HG03378 (cell line): ENCODE results near the gene ARHGAP15.

Experiments used
- ATAC-seq: cut with Tn5 transposase; IDR thresholded peaks from one replicate; pipeline ENCODE4 v1.9.1; 2021; ENCODE audit warnings: mild to moderate bottlenecking, moderate library complexity; ENCODE audit not compliant: unreplicated experiment

Gene ARHGAP15

DNA sequence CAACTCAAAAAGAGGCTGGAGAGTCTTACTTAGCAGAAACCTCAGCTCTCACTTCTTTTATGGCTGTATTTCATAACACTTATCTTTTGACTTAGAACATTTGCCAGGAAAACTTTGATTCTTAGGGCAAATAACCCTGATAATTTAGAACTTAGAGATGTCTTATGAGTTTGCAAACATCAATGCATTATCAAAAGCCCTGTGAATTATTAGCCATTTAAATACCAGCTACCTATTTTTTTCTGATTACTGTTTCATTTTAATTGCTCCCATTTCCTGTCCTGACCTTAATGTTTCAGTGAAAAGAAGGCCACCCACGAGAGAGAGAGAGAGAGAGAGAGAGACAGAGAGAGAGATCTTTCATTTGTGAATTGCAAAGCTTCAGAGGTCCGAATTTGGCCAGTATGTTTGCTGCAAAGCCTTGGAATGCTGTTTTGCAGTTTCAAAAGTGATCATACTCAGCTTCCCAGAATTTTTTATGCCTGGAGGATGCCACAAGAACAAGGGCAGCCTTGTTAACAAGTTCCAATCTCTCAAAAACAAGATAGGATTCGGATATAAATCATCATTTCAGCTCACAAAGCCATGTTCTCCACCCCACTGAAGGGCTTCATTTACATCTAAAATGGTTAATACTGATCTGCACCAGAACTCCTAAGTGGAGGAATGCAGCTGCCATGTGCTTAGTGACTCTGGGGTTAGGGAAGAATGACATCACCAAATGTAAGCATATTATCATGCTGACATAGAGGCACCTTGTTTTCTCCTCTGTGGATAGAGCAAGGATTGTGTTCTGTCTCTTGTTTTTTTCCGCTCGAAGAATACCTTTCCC is 478.2 kb downstream of the ARHGAP15 start:
- no peak for ATAC-seq

DNA sequence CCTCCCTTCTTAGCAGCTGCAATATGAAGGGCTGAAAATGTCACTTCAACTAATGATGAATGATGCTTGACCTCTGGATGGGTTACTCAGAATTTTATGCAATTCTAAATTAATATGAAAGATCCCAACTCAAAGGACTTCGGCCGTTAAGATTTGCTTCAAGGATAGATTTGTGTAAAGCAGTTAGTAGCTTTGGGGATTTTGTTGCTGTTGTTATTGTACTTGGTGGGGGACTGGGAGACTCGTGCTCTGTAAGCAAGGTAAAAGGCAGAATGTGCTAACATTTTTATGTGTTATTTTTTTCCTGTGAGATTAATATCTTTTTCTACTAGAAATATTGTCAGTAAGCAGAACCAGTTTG is 478.8 kb downstream of the ARHGAP15 start:
- ATAC-seq = no peak

DNA sequence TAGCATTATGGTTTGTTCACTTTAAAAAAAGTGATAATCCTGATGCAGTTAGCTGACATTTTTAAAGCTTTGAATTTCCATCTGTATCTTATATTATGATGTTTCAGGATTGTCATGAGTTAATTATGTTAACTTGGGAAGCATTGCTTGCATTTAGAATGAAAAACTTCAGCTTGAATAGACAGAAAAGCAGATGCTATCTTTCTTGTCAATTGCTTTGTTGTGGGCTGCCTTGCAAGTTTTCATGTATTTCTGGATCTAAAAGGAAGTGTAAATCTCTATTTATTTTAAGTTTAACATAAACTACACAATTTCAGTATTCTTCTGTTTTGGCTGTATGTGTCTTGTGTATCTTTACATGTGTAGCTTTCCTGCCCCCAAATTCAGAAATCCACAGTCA is 479.5 kb downstream of the ARHGAP15 start:
- no peak for ATAC-seq

DNA sequence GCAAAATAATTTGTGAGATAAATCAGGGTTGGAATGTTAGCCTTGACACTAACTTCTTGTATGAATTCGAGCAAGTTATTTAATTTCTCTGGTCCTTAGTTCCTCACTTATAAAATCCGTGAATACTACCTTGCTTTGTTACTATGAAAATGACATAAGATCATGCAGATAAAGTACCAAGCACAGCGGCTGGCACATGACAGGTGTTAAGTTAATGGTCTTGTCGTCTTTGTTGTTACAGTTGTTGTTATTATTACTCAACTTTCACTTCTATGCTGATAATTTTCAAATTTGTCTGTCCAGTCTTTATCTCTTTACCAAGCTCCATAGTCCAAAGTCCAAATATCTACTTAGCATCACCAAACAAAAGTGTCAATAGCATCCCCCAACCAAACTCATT is 482.1 kb downstream of the ARHGAP15 start:
- ATAC-seq = no peak

DNA sequence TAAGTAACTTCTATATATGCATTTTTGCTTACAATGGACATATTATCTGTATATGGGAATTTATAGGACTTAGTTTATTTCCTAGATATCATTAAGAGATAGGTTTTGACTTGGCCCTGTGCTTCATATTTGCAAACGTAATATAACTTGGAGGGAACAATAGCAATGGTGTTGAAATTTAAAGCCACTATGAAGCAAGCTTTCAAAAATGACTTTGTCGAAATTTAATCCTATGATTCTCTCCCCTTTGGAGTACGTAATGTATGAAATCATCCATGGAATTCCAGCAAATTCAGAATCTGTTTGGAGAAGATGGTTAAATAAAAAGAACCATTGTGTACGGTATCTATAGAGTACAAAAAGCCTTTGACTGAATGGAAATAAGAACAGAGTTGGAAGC is 486.3 kb downstream of the ARHGAP15 start:
- no peak for ATAC-seq

DNA sequence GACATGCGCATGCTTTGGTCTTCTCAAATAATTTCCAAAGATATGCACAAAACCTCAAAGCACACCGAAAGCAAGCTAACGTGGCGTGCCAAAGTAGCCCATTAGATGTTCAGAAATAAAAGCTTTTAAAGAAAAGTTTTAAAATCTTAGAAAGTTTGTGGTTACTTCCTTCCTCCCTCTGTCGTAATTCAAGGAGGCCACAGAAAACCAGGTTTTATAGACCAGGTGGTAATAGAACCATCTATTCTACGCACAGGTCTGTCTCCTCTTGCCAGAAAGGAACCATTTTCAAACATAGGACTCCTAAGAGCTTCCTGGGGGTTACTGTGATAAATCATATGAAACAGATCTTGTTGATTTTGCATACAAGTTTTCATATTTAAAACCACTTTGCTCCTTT is 487.2 kb downstream of the ARHGAP15 start:
- no peak for ATAC-seq

DNA sequence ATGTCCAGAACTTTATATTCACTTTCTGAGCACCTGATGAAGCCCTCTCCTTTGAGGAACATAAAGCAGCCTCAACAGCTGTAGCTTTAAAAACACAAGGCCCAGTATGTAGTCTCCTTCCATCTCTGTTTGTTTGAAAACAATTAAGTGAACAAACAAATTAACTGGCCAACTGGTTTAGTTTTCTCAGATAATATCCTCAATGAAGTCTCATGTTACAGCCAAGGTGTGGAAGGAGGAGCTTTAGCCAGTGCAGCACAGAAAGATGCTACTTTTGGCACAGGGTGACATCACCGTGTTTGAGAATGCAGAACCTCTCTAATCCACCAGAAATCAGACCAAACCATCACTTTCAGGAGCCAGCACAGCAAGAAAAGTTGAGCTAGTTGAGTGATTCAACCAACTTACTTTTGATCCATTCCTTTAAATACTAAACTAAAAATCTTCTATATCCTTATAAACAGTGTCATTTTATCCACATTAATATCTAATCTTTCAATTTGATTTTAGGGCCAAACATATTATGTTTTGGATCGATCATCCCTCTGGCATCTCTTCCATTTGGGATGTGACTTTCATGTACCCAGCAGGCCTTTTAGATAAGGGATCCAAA is 488.7 kb downstream of the ARHGAP15 start:
- ATAC-seq = no peak

DNA sequence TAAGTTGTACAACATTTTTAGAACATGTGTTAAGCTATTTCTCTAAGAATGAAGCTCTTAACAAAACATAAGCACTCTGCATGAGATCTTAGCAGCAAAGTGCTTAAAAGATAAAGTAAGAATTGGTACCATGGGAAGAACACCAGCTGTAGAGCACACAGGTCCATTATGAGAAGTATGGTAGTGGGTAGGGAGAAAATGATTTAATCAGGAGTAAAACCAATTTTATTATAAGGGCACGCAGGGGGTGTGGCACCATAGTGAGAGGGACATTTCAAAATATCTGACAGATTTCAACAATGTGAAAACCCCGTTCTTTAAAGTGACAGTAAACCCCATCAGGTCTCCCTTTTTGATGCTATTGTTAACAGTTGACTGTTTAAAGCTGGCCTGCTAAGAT is 492.9 kb downstream of the ARHGAP15 start:
- ATAC-seq = no peak

DNA sequence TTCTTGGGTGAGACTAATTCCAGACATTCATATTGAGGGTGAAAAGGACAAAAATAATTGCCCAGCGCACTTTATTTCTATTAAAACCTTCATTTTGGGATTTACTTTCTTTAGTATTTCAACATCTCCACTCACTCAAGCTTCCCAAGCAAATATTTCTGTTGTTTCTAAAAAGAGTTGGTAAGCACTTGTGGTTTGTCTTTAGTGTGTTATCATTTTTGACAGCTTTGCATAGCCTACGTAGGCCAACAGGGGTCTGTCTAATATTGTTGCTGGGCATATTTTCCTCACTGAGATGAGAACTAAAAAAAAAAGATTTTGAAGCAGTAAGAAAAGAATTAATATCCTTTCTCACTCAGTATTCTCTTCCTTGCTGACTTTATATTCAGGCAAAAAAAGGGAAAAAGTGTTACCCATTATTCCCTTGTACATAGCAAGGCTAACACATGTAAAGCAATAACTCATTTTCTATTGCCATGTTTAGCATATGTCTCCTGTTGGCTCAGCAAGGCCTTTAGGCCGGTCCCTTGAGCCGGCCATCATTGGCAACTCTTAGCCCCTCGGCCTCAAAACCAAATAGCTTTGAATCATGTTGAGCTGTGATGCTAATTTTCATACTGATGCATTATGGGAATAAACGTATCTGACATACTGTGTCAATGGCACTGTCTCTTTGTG is 494.2 kb downstream of the ARHGAP15 start:
- no peak for ATAC-seq

DNA sequence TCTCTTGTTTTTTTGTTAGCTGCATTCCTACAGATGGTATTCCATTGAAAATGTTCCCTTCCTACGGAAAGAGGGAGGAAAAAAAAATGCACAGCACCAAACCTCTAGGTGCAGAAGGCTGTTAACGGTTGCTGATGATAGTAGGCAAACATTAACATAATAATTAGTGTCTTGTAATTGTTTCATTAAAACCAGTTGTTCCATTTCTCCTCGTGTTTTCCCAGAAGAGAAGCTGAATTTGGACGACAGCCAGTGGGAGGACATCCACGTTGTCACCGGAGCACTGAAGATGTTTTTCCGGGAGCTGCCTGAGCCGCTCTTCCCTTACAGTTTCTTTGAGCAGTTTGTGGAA is 494.7 kb downstream of the ARHGAP15 start:
- no peak for ATAC-seq

DNA sequence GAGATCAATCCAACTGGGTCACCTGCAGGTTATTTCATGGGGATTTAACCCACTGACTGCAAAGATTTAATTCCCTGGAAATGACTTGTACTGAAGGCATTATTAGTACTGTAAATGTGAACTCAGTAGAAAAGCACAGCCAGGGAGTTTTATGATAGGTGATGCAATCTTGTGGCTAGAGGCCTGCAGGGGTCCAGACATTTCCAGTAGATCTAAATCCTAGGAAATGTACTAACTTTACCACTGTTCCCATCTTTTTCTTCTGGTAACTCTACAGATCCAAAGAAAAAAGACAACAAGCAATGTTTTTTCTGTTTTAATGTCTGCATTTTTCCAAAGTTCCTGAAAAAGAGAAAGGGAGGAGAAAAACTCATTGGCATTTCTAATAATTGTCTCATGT is 500.1 kb downstream of the ARHGAP15 start:
- ATAC-seq = no peak

DNA sequence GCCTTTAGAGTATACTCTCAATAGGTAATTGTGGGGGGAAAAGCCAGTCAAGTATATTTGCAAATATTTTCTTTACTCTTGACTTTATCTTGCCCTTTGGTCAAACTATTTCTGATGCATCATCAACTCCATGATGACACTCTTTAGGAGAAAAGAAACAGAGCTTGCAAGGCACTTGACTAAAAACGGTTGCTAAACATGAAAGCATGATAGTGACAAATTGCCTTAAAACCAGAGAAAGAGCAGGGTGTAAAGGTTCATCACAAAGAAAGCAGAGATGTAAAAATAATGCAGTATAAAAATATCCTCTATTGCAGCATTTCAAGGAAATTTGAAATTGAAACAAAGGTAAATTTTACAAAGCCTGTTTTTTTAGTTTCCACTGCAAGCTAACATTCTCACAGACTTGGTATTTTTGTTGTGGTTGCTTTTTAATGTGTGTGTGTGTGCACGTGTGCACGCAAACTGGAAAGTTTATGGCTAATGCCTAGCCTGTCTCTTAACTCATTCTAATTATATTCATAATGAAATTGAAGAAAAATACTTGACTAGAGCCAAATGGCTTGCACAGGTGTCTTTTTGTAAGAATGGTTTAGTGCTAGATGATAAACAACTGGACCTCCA is 503.6 kb downstream of the ARHGAP15 start:
- no peak for ATAC-seq

DNA sequence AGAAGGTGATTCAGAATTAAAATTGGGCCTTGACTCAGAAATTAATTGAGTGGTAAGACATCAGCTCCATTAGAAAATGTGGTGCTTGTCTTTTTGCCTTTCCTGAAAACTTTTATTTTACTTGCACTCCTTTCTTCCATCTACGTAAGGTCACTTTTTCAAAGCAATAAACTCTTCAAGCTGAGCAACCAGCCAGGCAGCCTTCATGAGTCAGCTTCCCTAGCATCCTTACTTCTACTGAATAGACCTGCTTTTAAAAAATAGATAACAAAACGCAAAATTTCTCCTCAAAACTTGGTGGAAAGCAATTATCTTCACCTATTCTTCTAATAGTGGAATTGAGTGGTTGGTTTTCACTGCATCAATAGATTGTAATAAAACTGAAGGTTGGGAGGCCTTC is 504.2 kb downstream of the ARHGAP15 start:
- no peak for ATAC-seq

DNA sequence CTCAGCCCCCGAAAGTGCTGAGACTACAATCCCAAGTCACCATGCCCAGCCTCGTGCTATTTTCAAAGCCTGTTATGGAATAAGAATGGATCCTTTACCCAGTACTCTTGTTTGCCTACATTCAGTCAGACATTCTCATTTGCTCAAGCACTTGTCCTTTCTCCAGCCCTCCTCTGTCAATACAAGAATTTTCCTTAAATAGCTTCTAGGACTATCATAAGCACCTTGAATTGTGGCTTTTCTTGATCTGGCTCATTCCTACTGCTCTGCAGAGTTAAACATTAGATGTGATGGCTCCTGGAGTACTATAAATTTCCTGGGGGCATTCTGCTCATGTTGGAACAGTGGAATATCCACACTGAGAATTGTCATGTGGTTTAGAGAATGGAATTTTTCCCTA is 506.1 kb downstream of the ARHGAP15 start:
- no peak for ATAC-seq

DNA sequence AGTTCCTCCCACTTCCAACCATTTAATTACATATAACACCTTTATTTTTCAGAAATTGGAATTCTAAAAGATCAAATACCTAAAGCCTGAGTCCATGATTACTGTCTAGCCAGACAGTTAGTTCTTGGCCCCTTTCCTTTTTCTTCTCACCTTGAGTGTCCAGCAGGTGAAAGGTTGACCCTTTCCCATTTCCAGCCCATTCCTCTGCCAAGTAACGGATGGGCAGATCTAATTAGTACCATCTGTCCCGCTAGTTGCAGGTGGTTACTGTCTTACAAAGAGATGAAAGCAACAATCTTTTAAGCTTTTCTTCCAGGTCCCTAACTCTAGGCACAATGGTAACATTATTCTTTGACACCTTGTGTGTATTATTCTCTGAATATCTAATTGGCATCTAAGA is 506.7 kb downstream of the ARHGAP15 start:
- no peak for ATAC-seq

DNA sequence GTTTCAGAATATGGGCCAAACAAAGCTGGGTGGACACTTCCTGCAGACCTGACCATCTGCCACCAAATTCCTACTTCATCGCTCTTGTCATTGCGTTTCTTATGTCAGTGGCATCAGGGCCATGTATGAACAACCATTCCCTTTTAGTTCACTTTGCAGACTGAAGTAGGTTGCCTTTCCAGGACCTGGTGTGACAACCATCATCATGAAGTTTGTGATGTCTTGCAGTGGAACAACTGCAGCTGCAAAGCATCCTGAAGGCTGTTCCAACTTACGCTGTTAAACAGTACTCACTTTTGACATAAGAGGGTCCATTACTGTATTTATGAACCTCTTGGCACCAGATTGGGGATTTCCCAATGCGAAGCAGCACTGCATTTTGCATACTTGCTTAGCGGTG is 511.6 kb downstream of the ARHGAP15 start:
- no peak for ATAC-seq

DNA sequence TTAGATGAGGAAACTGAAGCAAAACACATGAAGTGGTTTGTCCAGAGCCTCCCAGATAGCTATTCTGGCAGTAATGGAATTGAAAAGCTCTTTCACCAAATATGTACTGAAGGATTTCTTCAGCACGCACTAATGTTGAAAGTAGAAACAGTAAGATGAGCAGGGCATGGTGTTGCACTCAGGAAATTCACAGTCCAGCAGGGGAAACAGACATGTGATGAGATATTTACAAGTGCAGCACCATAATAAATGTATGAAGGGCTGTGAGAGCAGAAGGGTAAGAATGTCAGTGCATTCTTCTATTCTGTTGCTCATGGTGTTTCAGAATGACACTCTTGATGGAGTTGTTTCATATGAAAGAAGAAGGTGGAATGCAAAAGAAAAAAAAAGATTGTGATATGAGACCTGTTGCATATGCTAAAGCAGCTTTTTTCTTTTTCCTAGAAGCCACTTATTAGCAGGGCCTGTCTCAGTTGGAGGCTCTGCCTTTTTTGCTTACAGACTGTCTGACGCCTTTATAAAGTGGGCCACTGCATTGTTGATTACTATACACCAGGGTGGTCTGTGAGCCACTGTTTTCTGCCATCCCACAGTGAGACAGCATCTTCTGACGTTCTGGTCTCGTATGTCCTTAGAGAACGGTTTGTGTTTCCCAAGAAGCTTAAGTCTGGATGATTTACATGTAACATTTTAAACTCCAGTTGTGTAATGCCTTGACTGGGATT is 516.9 kb downstream of the ARHGAP15 start:
- no peak for ATAC-seq

DNA sequence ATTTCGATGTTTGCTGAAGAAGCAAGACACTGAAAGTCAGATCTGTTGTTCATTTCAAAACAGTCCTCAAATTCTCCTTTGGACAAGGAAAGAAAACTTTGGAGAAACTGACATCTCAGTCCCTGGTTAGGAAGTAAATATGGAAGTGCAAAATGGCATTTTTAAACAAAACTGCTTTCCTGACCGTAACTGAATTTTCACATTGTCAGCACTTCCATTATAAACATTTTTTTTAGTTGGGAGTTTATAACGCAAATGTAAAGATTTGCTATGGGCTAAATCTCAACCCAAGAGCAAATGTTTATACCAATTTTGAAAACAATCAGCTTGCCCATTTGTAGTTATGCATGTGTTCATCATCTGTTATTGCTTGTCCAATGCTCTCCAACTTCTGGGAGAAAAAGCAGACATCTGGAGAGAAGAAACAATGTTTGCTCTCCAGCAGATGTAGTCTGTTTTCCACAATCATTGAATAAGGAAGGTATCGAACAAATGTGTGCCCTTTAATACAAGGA is 520.1 kb downstream of the ARHGAP15 start:
- no peak for ATAC-seq

DNA sequence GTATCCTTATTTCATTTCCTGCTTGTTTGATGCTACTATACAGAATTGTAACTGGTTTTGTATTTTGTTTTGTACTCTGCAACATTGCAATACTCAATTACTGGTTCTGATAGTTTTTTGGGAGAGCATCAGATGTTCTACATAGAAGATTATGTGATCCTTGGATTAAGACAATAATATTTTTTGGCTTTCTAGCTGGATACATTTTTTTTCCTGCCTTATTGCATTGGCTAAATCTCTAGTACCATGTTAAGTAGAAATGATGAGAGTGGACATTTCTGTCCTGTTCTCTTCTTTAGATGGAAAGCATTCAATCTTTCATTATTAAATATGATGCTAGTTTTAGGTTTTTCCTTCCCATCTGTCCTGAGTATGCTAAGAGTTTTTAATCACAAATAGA is 523.5 kb downstream of the ARHGAP15 start:
- ATAC-seq = no peak

DNA sequence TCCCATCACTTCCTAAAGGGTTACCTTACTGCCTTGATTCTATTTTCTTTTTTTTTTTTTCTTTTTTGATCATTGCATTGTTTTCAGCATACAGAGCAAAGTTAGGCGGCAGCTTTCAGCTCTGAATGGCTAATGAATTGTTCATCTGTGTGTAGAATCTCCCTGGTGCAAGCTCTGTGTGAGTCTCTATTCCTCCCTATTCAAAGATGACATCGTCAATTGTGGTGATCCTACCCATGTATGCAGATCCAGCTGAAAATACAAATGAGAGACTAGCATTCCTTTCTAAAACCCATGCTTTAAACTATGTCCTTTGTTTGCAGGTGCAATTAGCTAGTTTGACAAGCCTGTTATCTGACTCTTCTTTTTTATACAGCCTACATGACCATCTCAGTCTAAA is 539.0 kb downstream of the ARHGAP15 start:
- ATAC-seq = no peak

DNA sequence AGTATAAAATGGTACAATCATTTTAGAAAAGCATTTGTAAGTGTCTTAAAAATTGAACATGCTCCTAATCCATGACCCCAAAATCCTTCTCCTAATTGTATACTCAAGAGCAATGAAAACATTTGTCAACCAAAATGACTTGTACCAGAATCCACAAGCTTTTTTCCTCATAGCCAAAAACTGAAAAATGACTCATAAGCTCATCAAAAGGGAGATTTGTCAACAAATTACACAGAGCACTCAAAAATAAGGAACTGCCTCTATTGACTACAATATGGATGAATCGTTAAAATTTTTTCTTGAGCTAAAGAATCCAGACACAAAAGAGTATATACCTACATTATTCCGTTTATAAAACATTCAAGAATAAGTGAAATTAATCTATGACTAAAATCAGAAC is 544.8 kb downstream of the ARHGAP15 start:
- no peak for ATAC-seq
